Dermis microvascular lymphatic vessel endothelial cell (primary cell): Measurements from ENCODE around the gene STARD3NL. TPM values are rescaled to one million over a fixed set of nuclear protein-coding genes. Genes with fewer than 3 reads are reported as not detected.
"Not testable (repeated sequence)": the region's sequence is repeated elsewhere in the genome, so short reads cannot be mapped to it uniquely, and the experiment has no call there.

Experiments used
- DNase-seq, 2 donors: peaks; one replicate each; pipeline versions ENCODE4 v3.0.0 to v3.0.0-alpha.2; 2010; ENCODE audit warnings: low read depth in 2 of 2
- total RNA-seq: library from RNA; depleted of rRNA; stranded (reverse); fragments of >200 nt; gene quantifications from 2 replicates; pipeline ENCODE4 v1.2.1, GENCODE V29; 2014

STARD3NL gene
- total RNA-seq, 1 donor from 2014 or later: 99.6 TPM

DNA sequence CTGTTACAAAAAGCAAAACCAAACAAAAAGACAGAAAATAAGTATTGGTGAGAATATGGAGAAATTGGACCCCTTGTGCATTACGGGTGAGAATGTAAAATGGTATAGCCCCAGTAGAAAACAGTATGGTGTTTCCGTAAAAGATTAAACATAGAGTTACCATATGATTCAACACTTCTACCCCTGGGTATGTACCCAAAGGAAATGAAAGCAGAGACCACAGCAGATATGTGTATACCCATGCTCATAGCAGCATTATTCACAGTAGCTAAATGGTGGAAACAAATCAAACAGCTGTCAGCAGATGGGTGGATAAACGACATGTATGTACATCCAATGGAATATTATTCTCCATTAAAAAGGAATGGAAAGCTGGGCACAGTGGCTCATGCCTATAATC, 42.4 kb downstream of the STARD3NL start:
- no peak for DNase-seq

DNA sequence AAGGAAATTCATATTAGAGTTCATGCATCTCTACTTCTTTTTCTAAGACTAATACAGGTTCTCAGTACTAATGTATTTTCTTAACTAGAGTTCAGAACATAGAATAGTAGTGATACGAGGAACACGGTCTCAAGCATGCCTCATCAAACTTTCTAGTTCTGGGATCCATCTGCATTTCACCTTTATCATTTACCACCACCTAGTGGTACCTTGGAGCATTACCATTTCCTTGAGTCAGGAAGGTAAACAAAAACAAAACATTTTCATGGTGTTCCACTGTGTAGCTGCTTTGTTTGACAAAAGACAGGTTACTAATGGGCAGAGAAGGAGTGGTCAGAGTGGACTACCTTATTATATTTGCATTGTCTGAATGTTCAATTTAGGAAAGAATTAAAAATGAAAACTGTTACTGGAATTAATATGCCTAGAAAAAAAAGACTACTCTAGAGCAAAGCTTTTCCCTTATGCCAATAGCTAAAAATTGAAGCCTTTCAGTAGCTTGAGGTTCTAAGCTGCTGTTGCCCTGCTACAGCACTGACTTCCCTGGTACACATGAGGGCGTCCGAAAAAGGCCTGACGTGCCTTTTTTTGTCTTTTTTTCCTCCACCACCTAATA, 44.5 kb downstream of the STARD3NL start:
- peak; percentile 57 to 68 for DNase-seq

DNA sequence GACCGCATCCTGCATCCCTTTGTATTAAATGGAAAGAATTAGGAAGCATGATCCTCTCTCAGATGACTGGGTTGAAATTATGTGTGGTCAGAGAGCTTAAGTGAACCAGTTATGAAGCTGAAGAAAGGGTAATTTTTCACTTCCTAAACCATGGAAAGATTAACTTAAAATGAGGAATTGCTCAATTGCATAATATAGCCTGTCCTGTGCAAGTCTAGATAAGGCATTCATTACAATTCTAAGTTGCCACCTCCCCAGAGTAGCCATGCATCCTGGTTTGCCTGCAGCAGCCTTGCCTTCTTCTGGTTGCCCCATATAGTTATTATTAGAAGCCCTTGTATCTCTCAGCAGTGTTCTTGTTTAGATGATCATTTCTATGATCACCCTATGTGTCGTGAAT, 45.3 kb downstream of the STARD3NL start:
- DNase-seq: no peak

DNA sequence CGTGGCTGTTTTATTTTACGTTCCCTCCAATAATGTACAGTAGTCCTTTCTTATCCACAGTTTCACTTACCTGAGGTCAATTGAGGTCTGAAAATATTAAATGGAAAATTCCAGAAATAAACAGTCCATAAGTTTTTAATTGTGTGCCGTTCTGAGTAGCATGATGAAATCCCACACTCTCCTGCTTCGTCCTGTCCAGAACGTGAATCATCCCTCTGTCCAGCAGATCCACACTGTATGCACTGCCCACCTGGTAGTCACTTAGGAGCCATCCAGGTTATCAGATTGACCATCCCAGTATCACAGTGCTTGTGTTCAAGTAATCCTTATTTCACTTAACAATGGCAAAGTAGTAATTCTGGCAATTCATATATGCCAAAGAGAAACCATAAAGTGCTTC, 46.3 kb downstream of the STARD3NL start:
- no peak for DNase-seq

DNA sequence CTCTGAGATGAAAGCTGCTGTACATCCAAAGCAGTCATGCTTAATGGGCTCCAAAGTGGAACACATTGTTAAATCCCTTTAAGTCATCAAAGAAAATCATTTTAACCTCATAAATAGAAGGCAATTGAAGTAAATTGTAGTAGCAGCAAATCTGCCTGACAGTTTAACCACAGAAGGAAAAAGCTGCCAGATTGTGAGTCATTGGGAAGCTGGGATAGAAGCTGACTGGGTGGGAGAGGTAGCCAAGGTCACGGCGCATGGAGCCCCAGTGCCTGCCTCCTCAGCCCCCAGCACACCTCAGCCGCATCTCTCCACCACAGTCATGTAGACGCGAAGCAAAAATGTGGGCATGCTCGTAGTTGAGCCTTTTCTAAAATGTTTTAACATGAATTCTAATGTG, 51.3 kb downstream of the STARD3NL start:
- no peak for DNase-seq

DNA sequence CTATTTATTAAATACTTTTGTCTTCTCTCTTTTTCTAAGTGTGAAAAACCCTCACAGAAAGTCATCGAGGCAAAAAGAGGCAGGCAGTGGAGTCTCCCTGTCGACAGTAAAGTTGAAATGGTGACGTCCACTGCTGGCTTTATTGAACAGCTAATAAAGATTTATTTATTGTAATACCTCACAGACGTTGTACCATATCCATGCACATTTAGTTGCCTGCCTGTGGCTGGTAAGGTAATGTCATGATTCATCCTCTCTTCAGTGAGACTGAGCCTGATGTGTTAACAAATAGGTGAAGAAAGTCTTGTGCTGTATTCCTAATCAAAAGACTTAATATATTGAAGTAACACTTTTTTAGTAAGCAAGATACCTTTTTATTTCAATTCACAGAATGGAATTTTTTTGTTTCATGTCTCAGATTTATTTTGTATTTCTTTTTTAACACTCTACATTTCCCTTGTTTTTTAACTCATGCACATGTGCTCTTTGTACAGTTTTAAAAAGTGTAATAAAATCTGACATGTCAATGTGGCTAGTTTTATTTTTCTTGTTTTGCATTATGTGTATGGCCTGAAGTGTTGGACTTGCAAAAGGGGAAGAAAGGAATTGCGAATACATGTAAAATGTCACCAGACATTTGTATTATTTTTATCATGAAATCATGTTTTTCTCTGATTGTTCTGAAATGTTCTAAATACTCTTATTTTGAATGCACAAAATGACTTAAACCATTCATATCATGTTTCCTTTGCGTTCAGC, 52.0 kb downstream of the STARD3NL start:
- no peak for DNase-seq

DNA sequence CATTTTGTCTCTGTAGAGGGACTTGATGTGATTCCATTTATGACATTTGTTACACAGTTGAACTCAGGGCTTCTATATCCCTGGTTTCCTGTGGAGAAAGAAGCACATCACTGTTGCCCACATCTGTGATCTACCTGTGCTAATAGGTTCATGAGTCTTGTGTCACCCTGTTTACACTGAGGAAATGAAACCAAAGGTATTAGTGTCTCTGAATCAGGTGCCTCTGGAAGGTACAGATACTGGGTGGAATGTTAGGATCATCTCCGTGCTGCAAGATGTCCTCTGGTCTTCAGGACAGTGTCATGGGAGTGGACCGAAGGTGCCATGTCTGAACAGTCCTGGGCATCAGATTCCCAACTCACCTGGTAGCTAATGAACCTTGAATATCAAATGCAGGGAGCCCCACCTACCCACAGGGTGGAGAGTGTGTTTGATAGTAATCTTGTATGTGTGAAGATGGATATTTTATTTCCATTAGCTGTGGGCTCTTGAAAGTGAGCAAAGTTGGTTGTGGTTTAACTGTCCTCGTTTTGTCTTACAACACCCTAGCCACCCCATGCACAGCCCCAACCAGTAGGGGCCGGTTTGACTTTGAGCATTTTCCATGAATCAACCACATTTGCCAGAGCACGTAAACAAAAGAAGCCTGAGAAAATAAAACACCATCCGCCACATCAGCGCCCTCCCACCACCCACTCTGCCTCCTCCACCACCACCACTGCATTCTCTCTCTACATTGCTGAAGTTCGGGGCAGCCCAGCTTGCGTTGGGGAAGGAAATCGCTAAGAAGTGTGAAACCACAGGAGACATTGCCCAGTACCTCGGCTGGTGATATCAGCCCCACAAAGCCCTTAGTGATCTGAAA, 54.7 kb downstream of the STARD3NL start:
- no peak for DNase-seq

DNA sequence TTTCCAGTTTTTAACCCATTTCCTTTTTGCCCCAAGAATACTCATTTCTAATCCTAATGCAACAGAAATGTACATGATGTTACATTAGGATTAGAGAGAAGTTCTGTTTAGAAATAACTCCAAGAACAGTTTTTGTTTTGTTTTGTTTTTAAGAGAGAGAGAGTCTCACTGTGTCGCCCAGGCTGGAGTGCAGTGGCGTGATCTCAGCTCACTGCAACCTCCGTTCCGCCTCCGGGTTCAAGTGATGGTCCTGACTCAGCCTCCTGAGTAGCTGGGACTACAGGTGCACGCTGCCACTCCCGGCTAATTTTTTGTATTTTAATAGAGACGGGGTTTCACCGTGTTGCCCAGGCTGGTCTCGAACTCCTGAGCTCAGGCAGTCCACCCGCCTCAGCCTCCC, 56.7 kb downstream of the STARD3NL start:
- DNase-seq: not testable (repeated sequence)

DNA sequence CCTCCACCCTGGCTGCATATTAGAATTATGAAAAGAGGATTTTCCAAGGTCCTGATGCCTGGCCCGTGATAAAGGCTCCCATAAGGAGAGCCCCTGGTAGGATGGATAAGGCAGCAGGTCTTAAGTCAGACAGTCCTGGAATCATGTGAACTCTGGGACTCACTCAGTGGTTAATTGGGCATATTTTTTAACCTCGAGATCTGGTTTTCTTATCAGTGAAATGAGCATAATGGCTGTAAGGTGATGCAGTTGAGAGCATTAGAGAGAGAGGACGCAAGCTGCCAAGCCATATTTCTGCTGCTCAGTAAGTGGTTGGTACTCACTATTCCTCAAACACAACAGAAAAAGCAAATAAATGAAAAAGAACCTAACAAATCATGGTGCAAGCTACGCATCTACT, 57.6 kb downstream of the STARD3NL start:
- DNase-seq: no peak

DNA sequence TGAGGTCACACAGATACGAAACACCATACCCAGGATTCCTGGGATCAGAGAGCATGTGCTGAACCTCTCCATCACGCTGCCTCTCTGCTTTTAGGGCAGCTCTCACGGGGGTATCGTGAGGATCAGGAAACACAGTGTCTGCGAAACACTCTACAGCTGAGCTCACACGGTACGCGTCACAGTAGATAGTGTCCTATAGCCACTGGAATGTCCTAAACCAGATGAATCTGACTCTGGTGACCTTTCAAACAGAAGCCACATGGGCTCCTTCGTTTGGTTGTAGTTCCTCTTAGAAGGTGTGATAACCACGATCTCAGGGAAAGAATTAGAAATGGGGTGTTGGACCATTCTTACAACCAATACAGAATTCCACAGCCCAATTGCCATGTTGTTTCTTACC, 61.1 kb downstream of the STARD3NL start:
- not testable (repeated sequence) for DNase-seq

DNA sequence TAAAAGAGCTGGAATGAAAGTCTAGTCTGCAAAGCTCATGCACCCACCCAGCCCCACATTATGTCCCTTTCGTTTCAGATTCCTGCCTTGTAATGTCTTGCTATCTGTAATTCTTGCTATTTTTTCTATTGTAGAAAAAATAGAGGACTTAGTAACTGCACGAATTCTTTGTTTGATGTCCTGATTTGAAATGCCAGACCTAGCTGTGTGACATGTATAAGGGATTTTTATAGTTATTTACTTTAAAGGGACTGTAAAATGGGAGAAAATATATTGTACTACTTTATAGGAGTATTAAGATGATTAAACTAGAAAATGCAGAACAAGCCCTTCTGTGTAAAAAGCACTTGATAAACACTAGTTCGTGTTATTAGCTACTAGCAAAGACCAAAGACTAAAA, 63.0 kb downstream of the STARD3NL start:
- DNase-seq: no peak

DNA sequence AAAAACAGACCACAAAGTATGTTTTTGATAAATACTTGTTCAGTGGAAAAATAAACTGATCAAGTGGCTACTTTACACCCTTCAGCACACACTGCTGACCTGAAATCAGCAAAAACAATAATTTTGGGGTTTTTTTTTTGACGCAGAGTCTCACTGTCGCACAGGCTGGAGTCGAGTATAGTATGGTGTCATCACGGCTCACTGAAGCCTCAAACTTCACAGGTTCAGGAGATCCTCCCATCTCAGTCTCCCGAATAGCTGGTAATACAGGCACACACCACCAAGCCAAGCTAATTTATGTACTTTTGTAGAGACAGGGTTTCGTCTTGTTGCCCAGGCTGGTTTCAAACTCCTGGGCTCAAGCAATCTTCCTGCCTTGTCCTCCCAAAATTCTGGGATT, 64.8 kb downstream of the STARD3NL start:
- DNase-seq: no peak

DNA sequence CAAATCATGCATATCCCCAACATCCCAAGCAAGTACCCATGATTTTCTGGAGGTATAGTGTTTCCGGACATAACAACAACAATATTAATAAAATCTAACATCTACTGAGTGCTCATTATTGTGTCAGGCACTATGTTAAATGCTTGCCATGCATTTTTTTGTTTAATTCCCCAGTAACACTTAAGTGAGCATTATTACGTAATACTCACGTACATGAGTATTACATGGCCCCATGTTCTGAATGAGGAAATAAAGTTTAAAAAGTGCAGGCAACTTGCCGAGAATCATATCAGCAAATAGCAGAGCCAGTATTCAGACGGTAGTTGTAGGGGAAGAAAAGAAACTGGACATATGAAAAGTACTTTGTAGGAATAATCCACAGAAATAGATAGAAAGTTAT, 65.3 kb downstream of the STARD3NL start:
- not testable (repeated sequence) for DNase-seq

DNA sequence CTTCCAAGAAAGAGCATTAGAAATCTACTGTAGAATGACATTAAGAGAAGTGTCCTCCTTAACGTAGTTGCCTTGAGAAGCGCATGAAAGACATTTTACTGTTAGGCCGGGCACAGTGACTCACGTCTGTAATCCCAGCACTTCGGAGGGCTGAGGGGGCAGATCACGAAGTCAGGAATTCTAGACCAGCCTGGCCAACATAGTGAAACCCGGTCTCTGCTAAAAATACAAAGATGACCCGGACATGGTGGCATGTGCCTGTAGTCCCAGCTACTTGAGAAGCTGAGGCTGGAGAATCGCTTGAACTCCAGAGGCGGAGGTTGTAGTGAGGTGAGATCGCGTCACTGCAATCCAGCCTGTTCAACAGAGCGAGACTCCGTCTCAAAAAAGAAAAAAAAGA, 66.5 kb downstream of the STARD3NL start:
- DNase-seq: no peak

DNA sequence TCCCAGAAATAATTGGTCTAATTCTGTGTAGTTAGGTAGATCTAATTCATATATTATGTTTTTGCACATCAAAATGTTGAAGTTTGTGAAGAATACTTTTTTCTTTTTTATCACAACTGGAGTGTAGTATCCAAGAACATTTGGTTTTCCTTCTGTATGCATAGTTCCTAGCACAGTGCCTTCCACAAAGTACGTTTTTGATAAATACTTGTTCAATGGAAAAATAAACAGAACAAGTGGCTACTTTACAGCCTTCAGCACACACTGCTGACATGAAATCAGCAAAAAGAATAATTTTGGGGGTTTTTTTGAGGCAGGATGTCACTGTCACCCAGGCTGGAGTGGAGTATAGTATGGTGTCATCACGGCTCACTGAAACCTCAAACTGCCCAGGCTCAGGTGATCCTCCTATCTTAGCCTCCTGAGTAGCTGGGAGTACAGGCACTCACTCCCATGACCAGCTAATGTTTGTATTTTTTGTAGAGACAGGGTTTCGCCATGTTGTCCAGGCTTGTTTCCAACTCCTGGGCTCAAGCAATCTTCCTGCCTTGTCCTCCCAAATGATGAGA, 67.4 kb downstream of the STARD3NL start:
- DNase-seq: no peak

DNA sequence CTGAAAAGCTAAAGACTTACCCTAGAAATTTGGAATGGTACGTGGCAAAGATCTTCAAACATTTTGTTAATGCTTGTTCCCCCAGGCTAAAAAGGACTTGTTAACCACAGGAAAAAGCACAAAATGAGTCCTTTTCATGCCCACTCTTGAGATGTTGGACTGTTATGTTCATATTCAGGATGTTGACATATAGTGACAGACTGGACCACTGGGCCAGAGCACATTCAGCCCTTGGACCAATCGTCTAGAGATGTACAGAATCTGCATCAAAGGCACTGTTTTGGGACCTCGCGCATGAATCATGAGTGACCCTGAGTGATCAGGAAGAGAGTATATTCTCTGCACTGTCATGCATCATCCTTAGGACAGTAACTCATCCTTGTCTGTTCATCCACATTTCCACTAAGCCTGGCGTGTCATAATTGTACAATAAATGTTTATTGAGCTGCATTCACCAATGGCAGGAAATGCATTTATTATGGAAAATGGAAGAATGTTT, 70.1 kb downstream of the STARD3NL start:
- DNase-seq: no peak

DNA sequence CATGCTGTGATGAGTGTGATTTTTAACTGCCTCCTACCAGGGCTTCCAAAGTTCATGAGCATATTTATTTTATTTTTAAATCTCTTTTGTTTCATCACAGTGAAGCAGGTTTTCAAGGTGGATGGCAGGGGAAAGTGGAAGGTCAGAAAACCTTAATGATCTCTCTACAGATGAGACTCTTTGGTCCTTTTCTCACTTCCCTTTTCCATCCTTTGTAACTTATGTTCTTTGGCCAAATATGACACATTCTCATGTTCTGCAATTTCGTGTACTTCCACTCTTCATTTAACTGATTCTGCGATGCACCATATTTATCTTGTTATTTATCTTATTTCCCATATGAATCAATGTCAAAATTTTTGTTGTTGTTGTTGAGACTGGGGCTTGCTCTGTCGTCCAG, 71.8 kb downstream of the STARD3NL start:
- not testable (repeated sequence) for DNase-seq

DNA sequence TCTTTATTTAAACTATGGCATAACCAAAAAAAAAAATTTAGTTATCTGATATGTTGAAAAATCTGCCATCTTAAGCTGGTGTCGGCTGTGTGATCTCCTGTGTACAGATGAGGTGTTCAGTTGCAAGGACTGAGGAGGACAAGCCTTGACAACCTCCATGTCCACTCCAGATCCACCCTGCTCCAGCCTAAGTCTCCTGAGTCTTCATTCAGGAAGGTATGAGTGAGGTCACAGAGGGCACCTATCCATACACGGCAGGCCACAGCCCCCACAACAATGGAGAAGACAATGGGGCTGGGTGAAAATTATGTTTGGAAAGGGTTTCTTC, 79.3 kb downstream of the STARD3NL start:
- no peak for DNase-seq

DNA sequence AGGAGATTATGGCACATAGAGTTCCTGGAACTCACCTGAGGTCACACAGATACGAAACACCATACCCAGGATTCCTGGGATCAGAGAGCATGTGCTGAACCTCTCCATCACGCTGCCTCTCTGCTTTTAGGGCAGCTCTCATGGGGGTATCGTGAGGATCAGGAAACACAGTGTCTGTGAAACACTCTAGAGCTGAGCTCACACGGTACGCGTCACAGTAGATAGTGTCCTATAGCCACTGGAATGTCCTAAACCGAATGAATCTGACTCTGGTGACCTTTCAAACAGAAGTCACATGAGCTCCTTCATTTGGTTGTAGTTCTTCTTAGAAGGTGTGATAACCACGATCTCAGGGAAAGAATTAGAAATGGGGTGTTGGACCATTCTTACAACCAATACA, 81.1 kb downstream of the STARD3NL start:
- not testable (repeated sequence) for DNase-seq

DNA sequence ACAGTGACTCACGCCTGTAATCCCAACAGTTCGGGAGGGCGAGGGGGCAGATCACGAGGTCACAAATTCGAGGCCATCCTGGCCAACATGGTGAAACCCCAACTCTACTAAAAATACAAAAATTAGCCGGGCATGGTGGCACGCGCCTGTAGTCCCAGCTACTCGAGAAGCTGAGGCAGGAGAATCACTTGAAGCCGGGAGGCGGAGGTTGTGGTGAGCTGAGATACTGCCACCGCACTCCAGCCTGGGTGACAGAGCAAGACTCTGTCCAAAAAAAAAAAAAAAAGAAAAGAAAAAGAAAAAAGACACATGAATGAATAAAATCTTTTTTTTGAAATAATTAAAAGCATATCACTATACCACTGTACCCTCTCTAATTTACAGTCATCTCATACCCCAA, 83.6 kb downstream of the STARD3NL start:
- not testable (repeated sequence) for DNase-seq

DNA sequence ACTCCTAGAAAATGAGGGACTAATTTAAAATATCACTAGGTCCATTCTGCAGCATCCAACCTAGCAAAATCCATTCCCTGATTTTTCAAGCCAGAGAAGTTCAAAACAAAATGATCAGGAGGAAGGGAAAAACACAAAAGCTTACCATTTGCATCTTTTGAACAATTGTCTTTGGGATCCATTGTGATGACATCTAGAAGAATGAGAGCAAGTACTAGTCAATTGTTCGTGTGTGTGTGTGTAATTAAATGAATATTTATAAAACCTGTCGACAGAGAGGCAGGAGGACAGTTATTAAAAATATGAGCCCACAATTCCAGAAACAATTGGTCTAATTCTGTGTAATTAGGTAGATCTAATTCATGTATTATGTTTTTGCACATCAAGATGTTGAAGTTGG, 84.0 kb downstream of the STARD3NL start:
- DNase-seq: not testable (repeated sequence)

DNA sequence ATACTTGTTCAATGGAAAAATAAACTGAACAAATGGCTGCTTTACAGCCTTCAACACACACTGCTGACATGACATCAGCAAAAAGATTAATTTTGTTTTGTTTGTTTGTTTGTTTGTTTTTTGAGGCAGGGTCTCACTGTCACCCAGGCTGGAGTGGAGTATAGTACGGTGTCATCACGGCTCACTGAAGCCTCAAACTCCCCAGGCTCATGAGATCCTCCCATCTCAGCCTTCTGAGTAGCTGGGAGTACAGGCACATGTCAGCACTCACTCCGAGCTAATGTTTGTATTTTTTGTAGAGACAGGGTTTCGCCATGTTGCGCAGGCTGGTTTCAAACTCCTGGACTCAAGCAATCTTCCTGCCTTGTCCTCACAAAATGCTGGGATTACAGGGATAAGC, 84.5 kb downstream of the STARD3NL start:
- no peak for DNase-seq
